C1 segment of cervical spinal cord (tissue), 14 donors: ENCODE data around the gene C16orf96.
"Not testable (repeated sequence)": the region's sequence is repeated elsewhere in the genome, so short reads cannot be mapped to it uniquely, and the experiment has no call there.

Experiments used
- DNase-seq, 14 donors: peaks; one replicate each; lab custom pipeline; 2025; lab: John Stamatoyannopoulos, UW

The C16orf96 gene

GRCh38 chr16:4564661-4565267 lies 8.6 kb downstream of the C16orf96 start:
- DNase-seq = no peak

DNA sequence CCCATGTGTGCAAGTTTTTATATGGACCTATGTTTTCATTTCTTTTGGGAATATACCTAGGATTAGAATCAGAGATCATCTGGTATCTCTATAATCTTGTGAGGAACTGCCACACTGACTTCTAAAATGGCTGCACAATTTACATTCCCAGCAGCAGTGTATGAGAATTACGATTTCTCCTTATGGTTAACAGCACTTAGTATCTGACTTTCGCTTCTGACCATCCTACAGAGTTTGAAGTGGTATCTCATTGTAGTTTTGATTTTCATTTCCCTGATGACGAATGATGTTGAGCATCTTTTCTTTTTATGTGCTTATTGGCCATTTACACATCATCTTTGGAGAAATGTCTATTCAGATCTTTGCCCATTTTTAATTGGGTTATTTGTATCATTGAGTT lies 10.0 kb downstream of the C16orf96 start:
- no peak for DNase-seq

- DNase-seq = no peak
These were observed 13.9 kb downstream of the C16orf96 start for GRCh38 chr16:4570086-4570485.

GRCh38 chr16:4570688-4571321 lies 14.7 kb downstream of the C16orf96 start:
- DNase-seq = no peak

DNA sequence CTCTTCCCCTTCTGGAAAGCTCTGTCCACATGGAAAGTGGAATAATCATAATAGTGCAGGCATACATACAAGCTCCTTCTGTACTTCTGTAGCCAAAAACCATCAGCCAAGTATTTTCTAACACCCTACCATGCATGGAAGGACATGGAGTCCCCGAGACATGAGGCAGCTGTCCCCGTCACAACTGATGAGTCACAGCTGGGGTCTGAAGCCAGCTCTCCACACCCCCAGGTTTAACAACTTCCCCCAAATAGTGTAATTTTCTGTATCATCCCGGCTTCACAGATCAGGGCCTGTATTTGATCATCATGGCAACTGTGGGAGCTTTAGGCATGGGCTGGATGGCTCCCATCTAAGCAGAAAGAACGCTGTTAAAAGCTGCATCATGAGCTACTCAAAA lies 16.6 kb downstream of the C16orf96 start:
- no peak for DNase-seq

- not testable (repeated sequence) for DNase-seq
These were observed 17.8 kb downstream of the C16orf96 start for GRCh38 chr16:4573926-4574325.

DNA sequence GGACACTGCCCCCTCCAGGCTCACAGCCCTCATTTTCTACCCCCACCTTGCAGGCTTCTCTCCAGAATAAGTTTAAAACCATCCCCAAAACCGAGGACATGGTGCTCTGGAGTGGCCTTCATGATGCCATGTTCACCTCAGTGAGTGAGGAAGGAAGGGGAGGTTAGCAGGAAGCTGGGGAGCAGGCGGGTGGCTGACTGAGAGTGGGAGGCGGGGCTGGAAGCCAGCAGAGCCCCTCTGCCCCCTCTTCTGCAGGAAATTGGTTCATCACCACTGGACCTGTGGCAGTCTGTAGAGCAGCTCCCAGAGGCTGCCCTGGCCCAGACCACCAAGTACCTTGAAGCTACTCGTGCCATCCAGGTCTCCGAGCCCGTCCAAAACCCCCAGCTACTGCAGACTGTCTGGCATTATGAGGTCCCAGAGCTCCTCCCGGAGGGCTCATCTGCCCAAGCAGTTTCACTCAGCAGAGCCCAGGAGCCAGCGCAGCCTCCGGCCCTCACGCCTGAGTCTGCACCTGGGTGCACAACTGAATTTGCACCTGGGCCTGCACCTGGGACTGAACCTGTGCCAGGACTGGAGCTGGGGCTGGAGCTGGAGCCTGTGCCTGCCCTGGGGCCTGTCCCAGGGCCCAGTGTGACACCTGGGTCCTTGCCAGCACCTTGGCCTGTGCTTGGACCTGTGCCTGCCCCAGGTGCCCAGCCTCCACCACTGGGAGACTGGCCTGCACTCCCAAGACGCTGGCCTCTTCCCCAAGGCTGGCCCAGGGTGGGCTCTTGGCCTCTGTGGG lies 19.0 kb downstream of the C16orf96 start:
- DNase-seq = no peak

DNA sequence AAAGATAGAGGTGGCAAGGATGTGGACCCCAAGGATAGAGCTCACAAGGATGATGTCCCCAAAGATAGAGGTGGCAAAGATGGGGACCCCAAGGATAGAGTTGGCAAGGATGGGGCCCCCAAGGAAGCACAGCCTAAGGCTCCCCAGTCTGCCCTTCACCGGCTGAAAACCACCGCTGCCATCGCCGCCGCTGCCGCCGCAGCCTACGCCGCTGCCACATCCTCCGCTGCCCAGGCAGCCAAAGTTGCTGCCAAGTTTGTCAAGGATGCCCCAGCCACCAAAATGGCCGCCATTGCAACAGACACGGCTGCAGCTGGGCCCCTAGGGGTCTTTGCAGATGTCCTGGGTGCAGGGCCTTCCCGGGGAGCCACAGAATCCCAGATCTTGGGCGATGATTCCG lies 19.9 kb downstream of the C16orf96 start:
- DNase-seq = no peak

- no peak for DNase-seq
These were observed 22.9 kb downstream of the C16orf96 start for GRCh38 chr16:4578961-4579530.

GRCh38 chr16:4580250-4580649 lies 24.1 kb downstream of the C16orf96 start:
- no peak for DNase-seq

DNA sequence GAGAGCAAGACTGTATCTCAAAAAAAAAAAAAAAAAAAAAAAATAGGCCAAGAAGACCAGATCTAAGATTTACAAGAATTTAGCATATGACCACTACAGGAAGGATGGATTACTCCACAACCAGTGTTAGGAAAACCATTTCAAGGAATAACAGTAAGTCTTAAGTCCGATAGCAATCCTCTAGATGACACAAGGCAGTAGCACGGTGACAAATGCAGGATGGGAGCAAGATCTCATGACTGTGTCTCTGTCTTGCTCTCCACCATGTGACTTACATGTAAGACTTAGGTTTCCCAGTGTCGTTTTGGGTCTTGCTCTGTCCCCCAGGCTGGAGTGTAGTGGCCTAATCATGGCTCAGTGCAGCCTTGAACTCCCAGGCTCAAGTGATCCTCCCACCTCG lies 27.8 kb downstream of the C16orf96 start:
- no peak for DNase-seq

DNA sequence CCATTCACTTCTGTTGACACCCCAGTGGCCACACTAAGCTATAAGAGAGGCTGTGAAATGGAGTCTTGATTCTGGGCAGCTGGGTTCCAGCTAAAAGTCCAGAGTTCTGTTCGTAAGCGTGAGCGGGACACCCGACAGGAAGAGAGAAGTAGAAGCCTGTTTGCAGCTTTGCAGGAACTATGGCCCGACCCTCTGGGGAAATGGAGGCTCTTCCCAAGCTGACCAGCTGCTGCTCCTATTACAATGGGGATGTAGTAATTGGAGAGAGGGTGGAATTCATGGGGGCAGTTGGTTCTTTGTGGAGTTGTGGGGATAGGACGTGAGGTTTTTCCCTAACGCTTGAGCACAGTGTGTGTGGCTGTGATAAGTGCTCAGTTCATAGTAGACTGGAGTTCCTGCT lies 30.2 kb downstream of the C16orf96 start:
- no peak for DNase-seq

DNA sequence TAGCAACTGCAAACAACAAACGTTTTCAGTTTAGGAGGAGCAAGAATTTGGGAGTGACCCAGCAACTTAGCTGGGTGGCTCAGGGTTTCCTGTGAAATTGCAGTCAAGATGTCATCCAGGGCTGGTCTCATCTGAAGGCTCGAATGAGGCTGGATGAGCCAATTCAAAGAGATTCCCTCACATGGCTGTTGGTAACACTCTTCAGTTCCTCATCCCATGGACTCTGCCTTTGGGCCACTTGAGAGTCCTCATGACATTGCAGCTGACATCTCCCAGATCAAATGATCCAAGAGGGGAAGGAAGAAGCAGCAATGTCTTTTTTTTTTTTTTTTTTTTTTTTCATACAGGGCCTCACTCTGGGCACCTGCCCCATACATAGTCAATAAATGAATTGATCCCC lies 32.2 kb downstream of the C16orf96 start:
- DNase-seq = no peak

DNA sequence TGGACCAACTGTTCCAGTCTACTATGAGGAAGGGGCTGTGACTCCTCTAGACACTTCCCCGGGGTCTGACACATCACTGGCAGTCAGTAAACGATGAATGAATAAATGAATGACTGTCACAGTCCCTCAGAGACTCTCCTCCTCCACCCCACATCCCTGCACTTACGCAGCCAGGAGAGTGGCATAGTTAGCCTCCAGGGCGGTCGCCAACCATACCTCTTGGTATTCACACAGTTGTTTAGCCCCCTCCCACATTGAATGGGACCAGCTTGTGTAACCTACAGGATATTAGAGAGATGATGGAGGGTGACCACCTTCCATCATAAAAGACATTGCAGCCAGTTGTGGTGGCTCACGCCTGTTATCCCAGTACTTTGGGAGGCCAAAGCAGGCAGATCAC lies 32.8 kb downstream of the C16orf96 start:
- no peak for DNase-seq

DNA sequence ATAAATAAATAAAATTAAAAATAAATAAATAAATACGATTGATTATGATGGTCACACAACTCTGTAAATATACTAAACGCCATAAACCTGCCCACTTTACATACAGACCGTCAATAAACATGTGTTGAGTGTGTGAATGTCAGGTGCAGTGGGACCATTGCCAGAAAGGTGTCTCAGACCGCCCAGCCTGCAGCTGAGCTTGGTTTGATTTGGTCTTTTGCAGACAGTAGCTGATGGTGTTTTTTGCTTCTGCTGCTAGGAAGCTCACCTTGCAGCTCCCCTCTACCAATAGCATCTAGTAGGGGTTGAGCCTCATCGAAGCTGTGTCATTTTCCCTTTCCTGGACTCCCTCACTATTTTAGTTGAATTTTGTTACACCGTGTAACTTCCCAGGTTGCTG lies 35.1 kb downstream of the C16orf96 start:
- DNase-seq = no peak

- DNase-seq = no peak
These were observed 35.7 kb downstream of the C16orf96 start for GRCh38 chr16:4591706-4592470.

DNA sequence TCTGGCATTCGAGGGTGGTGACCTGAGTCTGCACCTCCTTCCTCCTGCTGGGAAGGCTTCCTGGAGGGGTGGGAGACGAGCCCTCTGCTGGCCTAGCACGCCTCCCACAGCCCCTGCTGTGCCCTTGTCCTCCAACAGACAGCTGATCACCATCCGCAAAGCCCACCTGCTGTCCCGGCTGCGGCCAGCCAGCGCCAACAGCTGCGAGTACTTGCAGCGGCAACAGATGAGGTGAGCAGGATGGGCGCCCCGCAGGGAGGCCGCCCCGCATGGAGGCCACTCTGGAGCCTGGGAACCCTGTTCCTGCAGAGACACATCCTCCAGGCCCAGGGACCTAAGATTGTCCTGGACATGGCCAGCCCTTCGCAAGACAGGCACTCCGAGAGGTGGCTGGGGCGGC lies 36.9 kb downstream of the C16orf96 start:
- no peak for DNase-seq

DNA sequence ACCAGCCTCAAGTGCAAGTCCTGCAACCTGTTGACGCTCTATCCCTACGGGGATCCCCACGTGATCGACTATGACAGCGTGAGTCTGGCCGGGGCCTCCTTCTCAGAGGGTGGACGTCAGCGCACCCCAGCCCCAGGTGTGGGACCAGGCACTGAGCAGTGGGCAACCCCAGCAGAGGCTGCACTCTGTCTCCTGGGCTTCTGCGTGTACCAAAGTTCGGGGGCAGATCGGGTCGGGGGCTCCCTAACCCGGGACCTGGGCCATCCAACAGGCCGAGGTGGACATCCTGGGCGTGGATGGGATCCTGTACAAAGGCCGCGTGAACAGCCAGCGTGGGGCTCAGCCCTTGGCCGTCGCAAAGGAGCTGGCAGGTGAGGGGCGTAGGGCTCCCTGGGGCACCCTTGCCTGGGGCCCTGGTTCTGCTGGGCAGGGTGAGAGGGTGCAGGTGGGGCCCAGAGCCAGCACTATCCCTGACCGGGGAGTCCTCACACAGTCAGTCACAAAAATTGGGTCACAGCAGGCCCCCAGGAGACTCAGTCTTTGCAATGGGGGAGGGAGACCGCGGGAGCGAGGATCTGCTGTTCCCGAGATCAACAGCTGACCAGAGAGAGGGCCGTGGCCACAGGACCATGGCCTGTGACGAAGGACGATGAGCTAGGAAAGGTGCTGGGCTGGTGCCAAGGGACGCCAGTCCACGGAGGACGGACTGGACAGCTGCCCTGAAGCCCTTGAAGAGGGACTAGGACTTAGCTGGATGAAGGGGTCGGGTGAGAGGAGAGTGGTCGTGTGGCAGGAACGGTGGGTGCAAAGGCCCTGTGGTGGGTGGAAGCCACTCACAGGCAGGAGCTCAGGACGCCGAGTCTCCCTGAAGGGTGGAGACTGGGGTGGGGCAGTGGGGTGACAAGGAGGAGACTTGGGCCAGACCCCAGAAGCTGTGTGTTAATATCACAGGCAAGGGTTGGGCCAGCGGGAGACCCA lies 38.6 kb downstream of the C16orf96 start:
- DNase-seq = no peak

- peak in 1 of 14 donors; percentile 35 for DNase-seq
These were observed 41.0 kb downstream of the C16orf96 start for GRCh38 chr16:4597174-4597573.

DNA sequence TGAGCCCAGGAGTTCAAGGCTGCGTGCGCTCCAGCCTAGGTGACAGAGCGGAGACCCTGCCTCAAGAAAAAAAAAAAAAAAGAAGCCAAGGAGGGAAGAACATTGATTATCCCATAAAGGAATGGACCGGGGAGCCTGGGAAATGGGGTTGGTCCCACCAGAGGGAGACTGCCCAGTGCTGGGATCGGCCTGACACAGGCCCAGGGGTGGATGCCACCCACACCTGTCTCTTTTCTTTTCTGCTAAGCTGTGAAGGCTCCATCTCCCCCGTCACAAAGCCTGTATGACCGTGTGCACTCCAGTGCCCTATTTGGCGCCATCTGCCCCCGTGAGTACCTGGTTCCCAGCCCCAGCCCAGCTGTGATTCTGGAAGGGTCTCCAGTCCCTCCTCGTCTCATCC lies 42.9 kb downstream of the C16orf96 start:
- no peak for DNase-seq

- DNase-seq = no peak
These were observed 43.4 kb downstream of the C16orf96 start for GRCh38 chr16:4599545-4599944.
